Measurements from ENCODE around the gene SERPINC1. TPM values are rescaled to one million over a fixed set of nuclear protein-coding genes. Genes with fewer than 3 reads are reported as not detected.
"Not testable (repeated sequence)": the region's sequence is repeated elsewhere in the genome, so short reads cannot be mapped to it uniquely, and the experiment has no call there.

SERPINC1 gene
- total RNA-seq, 4 donors from 2014 or later = not detected

DNA sequence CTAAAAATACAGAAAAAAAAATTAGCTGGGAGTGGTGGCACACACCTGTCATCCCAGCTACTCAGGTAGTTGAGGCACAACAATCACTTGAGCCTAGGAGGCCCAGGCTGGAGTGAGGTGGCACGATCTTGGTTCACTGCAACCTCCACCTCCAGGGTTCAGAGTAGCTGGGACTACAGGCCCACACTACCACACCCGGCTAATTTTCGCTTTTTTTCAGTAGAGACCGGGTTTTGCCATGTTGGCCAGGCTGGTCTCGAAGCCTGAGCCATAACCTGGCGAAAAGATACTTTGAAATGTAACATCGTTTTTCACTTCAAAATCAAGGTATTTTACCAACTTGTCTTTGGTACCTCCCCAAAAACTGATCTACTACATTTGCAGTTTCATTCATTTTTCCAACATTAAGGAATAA lies 55.4 kb downstream of the SERPINC1 start:
- no peak for DNase-seq (ENCODE audit: extremely low spot score)
- H3K9me3 ChIP-seq = no peaks in the 10 kb centered on the region
- TF ChIP-seq POLR2AphosphoS5 (IDR thresholded peaks at IDR 0.05) = no peak
- TF ChIP-seq POLR2A (IDR thresholded peaks at IDR 0.05; ENCODE audit: low read depth) = no peak
- TF ChIP-seq, protein P1, sequence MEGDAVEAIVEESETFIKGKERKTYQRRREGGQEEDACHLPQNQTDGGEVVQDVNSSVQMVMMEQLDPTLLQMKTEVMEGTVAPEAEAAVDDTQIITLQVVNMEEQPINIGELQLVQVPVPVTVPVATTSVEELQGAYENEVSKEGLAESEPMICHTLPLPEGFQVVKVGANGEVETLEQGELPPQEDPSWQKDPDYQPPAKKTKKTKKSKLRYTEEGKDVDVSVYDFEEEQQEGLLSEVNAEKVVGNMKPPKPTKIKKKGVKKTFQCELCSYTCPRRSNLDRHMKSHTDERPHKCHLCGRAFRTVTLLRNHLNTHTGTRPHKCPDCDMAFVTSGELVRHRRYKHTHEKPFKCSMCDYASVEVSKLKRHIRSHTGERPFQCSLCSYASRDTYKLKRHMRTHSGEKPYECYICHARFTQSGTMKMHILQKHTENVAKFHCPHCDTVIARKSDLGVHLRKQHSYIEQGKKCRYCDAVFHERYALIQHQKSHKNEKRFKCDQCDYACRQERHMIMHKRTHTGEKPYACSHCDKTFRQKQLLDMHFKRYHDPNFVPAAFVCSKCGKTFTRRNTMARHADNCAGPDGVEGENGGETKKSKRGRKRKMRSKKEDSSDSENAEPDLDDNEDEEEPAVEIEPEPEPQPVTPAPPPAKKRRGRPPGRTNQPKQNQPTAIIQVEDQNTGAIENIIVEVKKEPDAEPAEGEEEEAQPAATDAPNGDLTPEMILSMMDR (IDR thresholded peaks at IDR 0.05) = no peak
- TF ChIP-seq EP300 (IDR thresholded peaks at IDR 0.05) = no peak
- no peak overlapping the region for H3K27ac ChIP-seq (replicated peaks in 1 of 4)
- intact Hi-C loops (cut with DNase I) = no loop called here
- H3K36me3 ChIP-seq = peaks cover 32 to 95% (median 82%) of the 10 kb centered on the region in 4 donors
- 94% methylated on average over 7 of the region's 7 CpGs for whole genome bisulfite sequencing
- H3K27me3 ChIP-seq = no peaks in the 10 kb centered on the region
- no peak overlapping the region for H3K4me3 ChIP-seq
- H3K4me1 ChIP-seq = peaks cover 9 to 27% (median 21%) of the 10 kb centered on the region in 4 donors

- DNase-seq (ENCODE audit: extremely low spot score) = no peak
- no peak overlapping the region for H3K4me3 ChIP-seq
- intact Hi-C loops (cut with DNase I) = no loop called here
Measured at GRCh38 chr1:173860065-173860464, 57.1 kb downstream of the SERPINC1 start.

GRCh38 chr1:173859547-173859946 lies 57.6 kb downstream of the SERPINC1 start:
- WGBS = 98% methylated on average over 5 of the region's 5 CpGs
- H3K4me1 ChIP-seq; DNase-seq (ENCODE audit: extremely low spot score); H3K27me3 ChIP-seq; H3K4me3 ChIP-seq; H3K9me3 ChIP-seq; intact Hi-C loops (cut with DNase I); H3K27ac ChIP-seq (replicated peaks in 1 of 4): not testable (repeated sequence)
- peaks cover 20 to 95% (median 87%) of the 10 kb centered on the region in 4 donors for H3K36me3 ChIP-seq

More at GRCh38 chr1:173860065-173860464, 57.1 kb downstream of the SERPINC1 start:
- Histone ChIP-seq H3K27ac (replicated peaks in 1 of 4) (no peak overlapping the region), H3K9me3 (no peaks in the 10 kb centered on the region), H3K27me3 (no peaks in the 10 kb centered on the region), H3K36me3 (peaks cover 25 to 95% (median 87%) of the 10 kb centered on the region in 4 donors), H3K4me1 (peaks cover 0 to 10% (median 7%) of the 10 kb centered on the region in 4 donors)
- TF ChIP-seq, protein P1 (IDR thresholded peaks at IDR 0.05) = no peak
- no peak for TF ChIP-seq POLR2A (IDR thresholded peaks at IDR 0.05; ENCODE audit: low read depth)
- no peak for TF ChIP-seq POLR2AphosphoS5 (IDR thresholded peaks at IDR 0.05)
- TF ChIP-seq EP300 (IDR thresholded peaks at IDR 0.05) = no peak
- 96% methylated on average over 1 of the region's 1 CpG for WGBS

DNA sequence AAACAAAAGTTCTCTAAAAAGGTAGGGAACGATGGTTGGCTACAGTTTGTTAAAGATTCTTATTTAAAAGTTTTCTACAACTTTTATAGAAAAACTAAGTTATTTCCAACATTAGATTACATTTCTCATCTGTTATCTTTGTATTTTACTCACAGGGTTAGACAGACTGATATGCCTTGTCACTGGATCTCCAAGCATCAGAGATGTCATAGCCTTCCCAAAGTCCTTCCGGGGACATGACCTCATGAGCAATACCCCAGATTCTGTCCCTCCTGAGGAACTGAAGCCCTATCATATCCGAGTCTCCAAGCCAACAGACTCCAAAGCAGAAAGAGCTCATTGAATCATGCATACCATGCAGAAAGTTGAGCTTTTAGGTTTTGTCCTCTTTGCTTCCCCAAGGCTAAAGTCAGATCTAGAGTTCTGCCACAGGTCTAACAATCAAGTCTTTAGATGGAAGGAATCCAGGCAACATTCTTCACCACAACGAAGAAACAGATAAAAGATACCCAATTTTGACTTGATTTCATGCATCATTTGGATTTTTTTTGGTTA lies 59.7 kb downstream of the SERPINC1 start:
- H3K9me3 ChIP-seq = no peaks in the 10 kb centered on the region
- intact Hi-C loops (cut with DNase I) = no loop called here
- 81% methylated on average over 4 of the region's 4 CpGs for WGBS
- H3K36me3 ChIP-seq = peaks cover under 1 to 95% (median 75%) of the 10 kb centered on the region in 4 donors
- H3K27me3 ChIP-seq = no peaks in the 10 kb centered on the region
- H3K4me3 ChIP-seq = no peak overlapping the region
- TF ChIP-seq POLR2AphosphoS5 (IDR thresholded peaks at IDR 0.05) = no peak
- TF ChIP-seq POLR2A (IDR thresholded peaks at IDR 0.05; ENCODE audit: low read depth) = no peak
- no peak for TF ChIP-seq EP300 (IDR thresholded peaks at IDR 0.05)
- TF ChIP-seq, protein P1 (IDR thresholded peaks at IDR 0.05) = no peak
- no peak overlapping the region for H3K27ac ChIP-seq (replicated peaks in 1 of 4)
- DNase-seq (ENCODE audit: extremely low spot score) = no peak
- peaks cover 0 to 16% (median 8%) of the 10 kb centered on the region in 4 donors for H3K4me1 ChIP-seq

DNA sequence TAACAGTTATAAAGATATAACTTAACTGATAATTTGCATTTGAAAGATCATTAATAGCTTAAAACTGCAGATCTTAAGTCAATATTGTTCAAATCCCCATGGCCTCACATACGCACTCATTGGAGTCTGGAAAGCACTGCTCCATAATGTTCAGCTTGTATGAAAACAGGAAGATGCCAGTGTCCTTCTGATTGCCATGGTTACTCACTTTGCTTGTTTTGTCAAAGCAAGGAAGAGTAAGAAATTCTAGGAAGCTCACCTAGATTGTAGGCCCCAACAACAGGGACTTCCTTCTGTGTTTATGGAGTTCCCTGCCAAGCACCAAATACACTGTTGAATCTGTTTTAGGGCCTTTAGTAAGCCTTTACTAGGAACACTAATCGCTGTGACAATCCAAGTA lies 60.2 kb downstream of the SERPINC1 start:
- H3K27me3 ChIP-seq = no peaks in the 10 kb centered on the region
- DNase-seq (ENCODE audit: extremely low spot score) = no peak
- H3K9me3 ChIP-seq = no peaks in the 10 kb centered on the region
- intact Hi-C loops (cut with DNase I) = no loop called here
- H3K4me3 ChIP-seq = no peak overlapping the region
- H3K36me3 ChIP-seq = peaks cover 0 to 91% (median 70%) of the 10 kb centered on the region in 4 donors
- H3K27ac ChIP-seq (replicated peaks in 1 of 4) = no peak overlapping the region
- 90% methylated on average over 2 of the region's 2 CpGs for WGBS
- TF ChIP-seq POLR2AphosphoS5 (IDR thresholded peaks at IDR 0.05) (no peak), POLR2A (IDR thresholded peaks at IDR 0.05; ENCODE audit: low read depth) (no peak), EP300 (IDR thresholded peaks at IDR 0.05) (no peak)
- TF ChIP-seq, protein P1 (IDR thresholded peaks at IDR 0.05) = no peak
- H3K4me1 ChIP-seq = peaks cover 0 to 19% (median 11%) of the 10 kb centered on the region in 4 donors
